ENCODE results near the gene DNM3.
A peak's percentile ranks its signal among the peaks of the same experiment; 100 is the strongest.

Gene DNM3

DNA sequence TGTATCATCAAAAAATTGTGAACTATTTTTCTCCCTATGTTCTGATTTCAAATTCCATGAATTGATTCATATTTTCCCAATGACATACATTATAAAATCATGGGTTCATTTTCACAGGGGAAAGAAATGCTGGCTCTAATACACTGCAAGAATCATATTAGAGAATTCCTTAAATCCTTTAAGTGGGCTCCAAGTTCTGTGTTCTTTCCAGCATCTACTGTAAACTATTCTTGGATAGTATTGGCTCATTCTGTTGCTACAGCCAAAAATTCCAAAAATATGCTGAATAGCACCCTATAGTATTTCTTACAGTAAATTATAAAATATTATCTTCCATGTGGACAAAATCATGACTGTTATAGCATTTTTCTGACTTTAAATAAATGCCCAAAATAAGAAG is 560.2 kb downstream of the DNM3 start:
- TF ChIP-seq FOXM1 (IDR thresholded peaks at IDR 0.05; ENCODE audit: borderline replicate concordance, low read depth) (no peak), TCF12 (IDR thresholded peaks at IDR 0.05; ENCODE audit: low read depth) (no peak), CEBPB (IDR thresholded peaks at IDR 0.05) (no peak), NFIC (IDR thresholded peaks at IDR 0.05) (no peak)

DNA sequence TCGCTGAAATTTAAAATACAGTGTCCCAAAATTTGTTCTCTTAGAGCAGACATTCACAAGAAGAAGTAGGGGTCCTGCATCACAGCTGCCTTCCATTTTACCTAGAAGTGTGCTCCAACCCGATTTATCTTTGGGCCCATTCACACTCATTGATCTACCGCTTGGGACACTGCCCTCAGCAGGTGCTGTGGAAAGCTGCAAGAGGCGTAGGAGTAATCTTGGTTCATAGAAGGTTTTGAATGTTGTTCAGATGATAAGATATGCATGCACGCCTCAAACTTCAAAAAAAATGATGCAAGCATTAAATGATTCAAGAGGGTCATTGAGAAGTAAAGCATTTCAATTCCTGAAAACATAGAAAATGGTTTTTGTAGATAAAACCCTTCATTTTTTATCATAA is 560.6 kb downstream of the DNM3 start:
- peak; percentile 30; the same call in 1 of the 2 replicates for TF ChIP-seq RAD21 (IDR thresholded peaks at IDR 0.05; ENCODE audit: low read depth)
- no peak for TF ChIP-seq EGR1 (IDR thresholded peaks at IDR 0.05)

DNA sequence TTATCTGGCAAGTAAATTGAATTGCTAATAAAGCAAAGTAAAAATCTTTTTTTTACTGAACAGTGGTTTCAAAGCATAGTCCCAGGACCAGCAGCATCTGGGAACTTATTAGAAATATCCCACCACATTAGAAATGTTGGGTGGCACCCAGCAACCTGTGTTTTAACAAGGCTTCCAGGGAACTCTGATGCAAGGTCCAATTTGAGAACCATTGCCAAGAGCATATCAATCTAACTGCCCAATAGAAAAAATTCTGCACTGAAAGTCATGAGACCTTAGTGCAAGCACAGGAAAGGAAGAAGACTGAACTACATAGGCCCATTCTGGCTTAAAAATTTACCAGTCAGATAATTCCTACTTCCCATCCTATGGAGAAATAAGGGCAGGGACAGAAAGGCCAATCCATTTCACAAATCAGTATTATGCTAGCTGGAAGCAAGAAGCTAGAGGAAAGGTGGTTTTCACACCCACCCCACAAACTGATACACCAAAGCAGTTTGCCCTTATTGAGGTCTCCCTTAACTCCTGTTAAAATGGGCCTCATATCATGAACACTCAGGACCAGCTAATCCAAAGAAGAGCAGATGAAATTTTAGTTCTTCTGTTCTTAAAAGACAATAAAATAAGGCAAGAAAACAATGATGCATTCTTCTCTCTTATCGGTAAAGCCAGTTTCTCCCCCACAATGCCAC is 561.7 kb downstream of the DNM3 start:
- TF ChIP-seq ZBTB7A (IDR thresholded peaks at IDR 0.05; ENCODE audit: low read depth) (no peak), TEAD4 (IDR thresholded peaks at IDR 0.05) (no peak), CREB1 (IDR thresholded peaks at IDR 0.05; ENCODE audit: low read depth) (no peak), TCF12 (IDR thresholded peaks at IDR 0.05; ENCODE audit: low read depth) (no peak), YY1 (IDR thresholded peaks at IDR 0.05; ENCODE audit: low read depth) (no peak), FOXM1 (IDR thresholded peaks at IDR 0.05; ENCODE audit: borderline replicate concordance, low read depth) (no peak), RAD21 (IDR thresholded peaks at IDR 0.05; ENCODE audit: low read depth) (no peak), TAF1 (IDR thresholded peaks at IDR 0.05; ENCODE audit: low read depth) (no peak), CEBPB (IDR thresholded peaks at IDR 0.05) (no peak), EP300 (IDR thresholded peaks at IDR 0.05; ENCODE audit: borderline replicate concordance) (no peak)
- TF ChIP-seq, protein P1, sequence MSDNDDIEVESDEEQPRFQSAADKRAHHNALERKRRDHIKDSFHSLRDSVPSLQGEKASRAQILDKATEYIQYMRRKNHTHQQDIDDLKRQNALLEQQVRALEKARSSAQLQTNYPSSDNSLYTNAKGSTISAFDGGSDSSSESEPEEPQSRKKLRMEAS (IDR thresholded peaks at IDR 0.05): no peak
- TF ChIP-seq, protein P2, sequence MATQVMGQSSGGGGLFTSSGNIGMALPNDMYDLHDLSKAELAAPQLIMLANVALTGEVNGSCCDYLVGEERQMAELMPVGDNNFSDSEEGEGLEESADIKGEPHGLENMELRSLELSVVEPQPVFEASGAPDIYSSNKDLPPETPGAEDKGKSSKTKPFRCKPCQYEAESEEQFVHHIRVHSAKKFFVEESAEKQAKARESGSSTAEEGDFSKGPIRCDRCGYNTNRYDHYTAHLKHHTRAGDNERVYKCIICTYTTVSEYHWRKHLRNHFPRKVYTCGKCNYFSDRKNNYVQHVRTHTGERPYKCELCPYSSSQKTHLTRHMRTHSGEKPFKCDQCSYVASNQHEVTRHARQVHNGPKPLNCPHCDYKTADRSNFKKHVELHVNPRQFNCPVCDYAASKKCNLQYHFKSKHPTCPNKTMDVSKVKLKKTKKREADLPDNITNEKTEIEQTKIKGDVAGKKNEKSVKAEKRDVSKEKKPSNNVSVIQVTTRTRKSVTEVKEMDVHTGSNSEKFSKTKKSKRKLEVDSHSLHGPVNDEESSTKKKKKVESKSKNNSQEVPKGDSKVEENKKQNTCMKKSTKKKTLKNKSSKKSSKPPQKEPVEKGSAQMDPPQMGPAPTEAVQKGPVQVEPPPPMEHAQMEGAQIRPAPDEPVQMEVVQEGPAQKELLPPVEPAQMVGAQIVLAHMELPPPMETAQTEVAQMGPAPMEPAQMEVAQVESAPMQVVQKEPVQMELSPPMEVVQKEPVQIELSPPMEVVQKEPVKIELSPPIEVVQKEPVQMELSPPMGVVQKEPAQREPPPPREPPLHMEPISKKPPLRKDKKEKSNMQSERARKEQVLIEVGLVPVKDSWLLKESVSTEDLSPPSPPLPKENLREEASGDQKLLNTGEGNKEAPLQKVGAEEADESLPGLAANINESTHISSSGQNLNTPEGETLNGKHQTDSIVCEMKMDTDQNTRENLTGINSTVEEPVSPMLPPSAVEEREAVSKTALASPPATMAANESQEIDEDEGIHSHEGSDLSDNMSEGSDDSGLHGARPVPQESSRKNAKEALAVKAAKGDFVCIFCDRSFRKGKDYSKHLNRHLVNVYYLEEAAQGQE (IDR thresholded peaks at IDR 0.05; ENCODE audit: low read depth): no peak
- TF ChIP-seq, protein P3, sequence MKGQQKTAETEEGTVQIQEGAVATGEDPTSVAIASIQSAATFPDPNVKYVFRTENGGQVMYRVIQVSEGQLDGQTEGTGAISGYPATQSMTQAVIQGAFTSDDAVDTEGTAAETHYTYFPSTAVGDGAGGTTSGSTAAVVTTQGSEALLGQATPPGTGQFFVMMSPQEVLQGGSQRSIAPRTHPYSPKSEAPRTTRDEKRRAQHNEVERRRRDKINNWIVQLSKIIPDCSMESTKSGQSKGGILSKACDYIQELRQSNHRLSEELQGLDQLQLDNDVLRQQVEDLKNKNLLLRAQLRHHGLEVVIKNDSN (IDR thresholded peaks at IDR 0.05): no peak

DNA sequence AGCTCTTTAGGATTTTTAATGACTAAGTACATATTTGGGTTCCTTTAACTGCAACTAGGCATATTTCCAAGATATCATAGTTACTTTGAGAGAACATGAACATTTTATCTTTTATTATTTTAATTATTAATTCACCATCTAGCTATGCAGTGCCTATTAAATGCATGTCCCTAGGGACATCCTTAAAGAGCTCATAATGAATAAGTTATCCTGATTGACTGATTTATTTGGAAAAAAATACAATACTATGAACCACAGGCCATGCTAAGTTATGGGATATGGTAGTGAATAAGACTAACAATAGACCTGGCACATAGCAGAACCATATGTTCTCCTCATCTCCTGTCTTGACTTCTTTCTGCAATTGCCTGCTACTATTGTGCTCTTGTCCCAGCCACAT is 562.8 kb downstream of the DNM3 start:
- no peak for TF ChIP-seq EP300 (IDR thresholded peaks at IDR 0.05; ENCODE audit: borderline replicate concordance)
- no peak for TF ChIP-seq ZBTB7A (IDR thresholded peaks at IDR 0.05; ENCODE audit: low read depth)
- no peak for TF ChIP-seq NFIC (IDR thresholded peaks at IDR 0.05)
- TF ChIP-seq, protein P3 (IDR thresholded peaks at IDR 0.05): no peak
- TF ChIP-seq, protein P2 (IDR thresholded peaks at IDR 0.05; ENCODE audit: low read depth): no peak
- no peak for TF ChIP-seq TEAD4 (IDR thresholded peaks at IDR 0.05)
- no peak for TF ChIP-seq FOXM1 (IDR thresholded peaks at IDR 0.05; ENCODE audit: borderline replicate concordance, low read depth)
- TF ChIP-seq TAF1 (IDR thresholded peaks at IDR 0.05; ENCODE audit: low read depth): no peak
- TF ChIP-seq RAD21 (IDR thresholded peaks at IDR 0.05; ENCODE audit: low read depth): no peak
- no peak for TF ChIP-seq YY1 (IDR thresholded peaks at IDR 0.05; ENCODE audit: low read depth)
- TF ChIP-seq CREB1 (IDR thresholded peaks at IDR 0.05; ENCODE audit: low read depth): no peak
- TF ChIP-seq, protein P1 (IDR thresholded peaks at IDR 0.05): no peak
- no peak for TF ChIP-seq CEBPB (IDR thresholded peaks at IDR 0.05)
- no peak for TF ChIP-seq TCF12 (IDR thresholded peaks at IDR 0.05; ENCODE audit: low read depth)
- TF ChIP-seq EGR1 (IDR thresholded peaks at IDR 0.05): no peak

DNA sequence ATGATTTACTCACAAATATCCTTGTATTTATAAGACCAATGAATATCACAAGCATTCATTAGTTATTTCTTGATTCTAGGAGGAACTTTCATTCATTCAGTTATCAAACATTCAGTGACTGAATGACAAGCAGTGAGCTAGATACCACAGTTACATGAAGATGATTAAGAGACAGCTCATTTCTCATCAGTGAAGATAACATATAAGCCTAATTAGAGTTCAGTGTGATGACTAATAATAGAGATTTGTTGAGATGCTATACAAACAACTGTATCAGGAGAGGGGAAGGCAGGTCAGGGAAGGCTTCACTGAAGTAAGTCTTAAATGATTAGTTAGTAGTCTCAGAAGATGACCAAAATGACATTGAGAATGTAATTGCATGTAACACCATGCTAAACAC is 564.6 kb downstream of the DNM3 start:
- TF ChIP-seq TAF1 (IDR thresholded peaks at IDR 0.05; ENCODE audit: low read depth) (no peak), CREB1 (IDR thresholded peaks at IDR 0.05; ENCODE audit: low read depth) (no peak)

DNA sequence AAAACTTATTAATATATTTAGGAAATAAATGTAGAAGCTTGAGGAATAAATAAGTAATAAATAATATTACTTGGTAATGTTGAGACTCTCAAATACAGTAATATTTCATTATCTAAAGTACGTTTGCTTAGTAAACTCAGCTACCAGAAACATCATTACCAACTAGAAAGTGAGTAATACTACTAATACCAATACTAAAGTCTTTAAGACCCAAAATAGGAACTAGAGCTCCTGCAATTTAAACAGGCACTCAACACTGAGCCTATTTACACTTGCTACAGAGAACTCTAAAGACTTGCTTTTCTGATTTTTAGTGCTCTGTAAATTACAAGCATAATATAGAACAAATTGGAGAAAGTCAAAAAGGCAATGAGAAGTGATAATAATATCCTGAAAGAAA is 565.7 kb downstream of the DNM3 start:
- TF ChIP-seq EP300 (IDR thresholded peaks at IDR 0.05; ENCODE audit: borderline replicate concordance) (no peak), RAD21 (IDR thresholded peaks at IDR 0.05; ENCODE audit: low read depth) (no peak), EGR1 (IDR thresholded peaks at IDR 0.05) (no peak), ZBTB7A (IDR thresholded peaks at IDR 0.05; ENCODE audit: low read depth) (no peak), FOXM1 (IDR thresholded peaks at IDR 0.05; ENCODE audit: borderline replicate concordance, low read depth) (no peak), CEBPB (IDR thresholded peaks at IDR 0.05) (no peak)
- TF ChIP-seq, protein P2 (IDR thresholded peaks at IDR 0.05; ENCODE audit: low read depth): no peak
- TF ChIP-seq, protein P1 (IDR thresholded peaks at IDR 0.05): no peak
- TF ChIP-seq, protein P3 (IDR thresholded peaks at IDR 0.05): no peak
